ENCODE measurements around the gene PLCD1.

Gene PLCD1

DNA sequence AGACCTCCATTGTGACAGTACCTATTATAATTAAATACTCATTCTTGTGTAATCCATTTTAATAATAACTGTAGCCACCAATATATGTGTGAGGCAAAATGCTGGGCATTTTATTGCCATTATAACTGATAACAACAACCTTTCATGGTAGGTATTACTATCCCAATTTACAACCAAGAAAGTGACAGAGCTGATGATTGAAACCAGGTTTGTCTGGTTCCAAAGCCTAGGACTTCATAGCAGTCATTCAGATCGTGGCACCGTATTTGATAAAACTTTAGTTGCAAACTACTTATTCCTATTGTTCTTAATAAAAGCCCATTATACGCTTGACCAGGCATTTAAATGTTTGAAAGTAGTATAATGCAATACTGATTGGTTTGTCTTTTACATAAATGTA lies 65.3 kb downstream of the PLCD1 start:
- DNase-seq (ENCODE audit: low spot score) = no peak

DNA sequence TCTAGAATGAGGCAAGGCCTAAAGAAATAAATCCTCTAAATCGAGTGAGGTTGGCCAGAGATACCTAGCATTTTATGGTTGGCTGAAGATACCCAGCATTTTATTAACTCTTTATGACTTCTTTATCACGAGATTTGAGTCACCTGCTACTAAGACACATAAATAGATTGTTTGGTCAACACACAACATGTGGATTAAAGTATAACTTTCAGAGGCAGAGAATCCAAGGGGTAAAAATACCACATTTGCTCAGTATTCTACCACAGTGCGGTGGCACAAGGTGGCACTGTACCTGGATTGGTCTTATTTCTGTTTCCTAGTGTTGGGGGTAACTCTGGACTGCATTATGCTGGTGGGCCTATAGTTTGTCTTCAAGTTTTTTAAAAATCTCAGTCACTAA lies 65.8 kb downstream of the PLCD1 start:
- DNase-seq (ENCODE audit: low spot score) = no peak

DNA sequence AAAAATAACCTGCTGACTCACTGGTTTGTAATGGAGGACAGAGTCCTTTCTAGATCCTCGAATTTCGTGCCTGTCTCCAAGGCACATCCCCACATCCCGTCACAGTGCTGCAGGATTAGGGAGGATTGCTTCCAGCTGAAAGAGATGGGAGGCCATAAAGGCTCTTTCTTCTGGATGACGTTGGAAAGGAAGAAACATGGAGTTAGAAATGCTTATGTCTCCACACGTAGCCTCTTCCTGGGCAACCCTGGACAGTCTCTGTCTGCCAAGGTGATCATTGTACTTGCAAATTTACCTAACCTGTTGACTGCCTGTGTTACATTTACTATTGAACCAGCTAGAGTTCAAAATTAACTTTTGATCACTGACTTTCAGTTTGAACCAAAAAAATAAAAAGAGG lies 66.4 kb downstream of the PLCD1 start:
- no peak for DNase-seq (ENCODE audit: low spot score)

DNA sequence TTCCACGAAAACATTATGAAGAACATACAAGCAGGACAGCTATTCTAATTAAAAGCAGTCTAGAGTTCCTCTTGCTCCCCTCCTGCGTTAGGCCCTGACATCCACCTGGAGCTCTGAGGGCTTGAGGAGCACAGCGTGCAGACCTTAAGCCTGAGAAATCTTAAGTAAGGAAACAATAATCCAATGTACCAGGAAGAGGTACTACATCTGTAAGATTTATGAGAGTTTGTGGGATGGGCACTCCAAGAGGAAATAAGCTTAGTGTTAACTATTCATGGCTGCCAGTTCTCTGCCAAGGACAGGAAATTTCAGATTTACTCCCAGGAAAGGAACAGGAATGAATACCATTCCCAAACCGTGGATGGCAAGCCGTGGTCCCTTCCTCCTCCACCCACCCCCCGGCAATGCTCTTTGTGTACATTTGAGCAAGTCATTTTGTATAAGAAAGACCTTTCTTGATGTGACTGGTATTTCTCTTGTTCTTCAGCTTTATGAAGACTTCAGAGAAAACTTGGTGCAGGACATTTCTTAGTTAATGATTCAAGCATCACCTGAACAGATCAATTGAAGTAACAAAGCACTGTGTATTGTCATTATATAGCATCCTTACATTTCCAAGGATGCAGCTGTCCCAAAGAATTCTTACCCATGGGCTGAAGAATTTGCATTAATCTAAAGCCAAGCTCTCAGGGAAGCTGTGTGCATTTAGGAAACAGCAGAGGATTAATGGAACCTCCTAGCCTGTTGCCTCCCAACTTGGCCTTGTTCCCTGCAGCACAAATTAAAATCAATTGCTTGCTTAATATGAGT lies 67.6 kb downstream of the PLCD1 start:
- no peak for DNase-seq (ENCODE audit: low spot score)

DNA sequence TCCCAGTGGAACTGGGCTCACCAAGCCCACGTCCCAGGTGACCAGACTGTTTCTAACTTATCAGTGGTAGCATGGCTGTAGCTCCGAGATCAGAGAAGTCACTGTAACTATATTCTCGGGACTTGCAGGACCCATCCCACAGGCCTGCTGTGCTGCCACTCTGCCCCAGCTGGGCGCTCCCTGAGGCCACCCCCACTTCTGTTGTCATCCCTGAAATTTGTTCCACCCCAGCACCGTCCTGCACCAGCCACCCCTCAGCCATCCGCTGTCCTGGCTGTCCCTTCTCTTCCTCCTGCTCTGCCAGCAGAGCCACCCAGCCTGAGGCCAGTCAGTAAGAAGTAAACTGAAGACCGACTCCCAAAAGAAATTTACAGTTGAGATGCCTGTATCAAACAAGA lies 71.9 kb downstream of the PLCD1 start:
- no peak for DNase-seq (ENCODE audit: low spot score)
